ENCODE data around the gene FMNL1.

DNA sequence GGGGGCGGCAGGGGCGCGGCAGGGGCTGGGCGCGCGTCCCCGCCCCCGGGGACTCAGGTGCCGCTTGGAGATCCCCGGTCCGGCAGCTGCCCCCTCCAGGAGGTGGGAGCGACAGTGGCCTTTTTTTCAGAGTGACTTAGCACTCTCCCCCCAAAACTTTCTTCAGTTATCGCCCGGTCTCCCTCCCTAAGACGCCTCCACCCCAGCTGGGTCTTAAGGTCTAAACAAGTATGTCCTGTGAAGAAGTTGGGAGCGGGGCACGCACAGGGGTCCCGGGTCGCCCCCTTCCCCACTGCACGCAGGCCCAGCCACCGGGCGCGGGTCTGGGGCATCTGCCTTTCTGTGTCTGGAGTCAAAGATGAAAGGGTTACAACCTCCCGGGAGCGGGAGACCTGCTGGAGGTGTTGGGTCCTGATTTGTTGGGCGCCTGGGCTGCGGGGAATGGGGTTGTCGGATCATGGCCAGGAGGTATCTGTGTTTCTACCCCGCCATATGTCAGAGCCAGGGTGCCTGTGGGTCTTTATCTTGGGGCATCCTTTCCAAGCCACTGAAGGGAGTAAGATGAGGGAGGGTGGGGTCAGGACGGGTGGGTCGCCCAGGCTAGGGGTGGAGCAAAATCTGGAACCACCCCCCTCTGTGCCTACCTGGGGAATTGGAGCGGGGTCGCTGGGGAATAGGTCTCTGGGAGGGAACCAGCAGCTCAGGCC lies 757 bp downstream of the FMNL1 start:
- TF ChIP-seq, protein P1, sequence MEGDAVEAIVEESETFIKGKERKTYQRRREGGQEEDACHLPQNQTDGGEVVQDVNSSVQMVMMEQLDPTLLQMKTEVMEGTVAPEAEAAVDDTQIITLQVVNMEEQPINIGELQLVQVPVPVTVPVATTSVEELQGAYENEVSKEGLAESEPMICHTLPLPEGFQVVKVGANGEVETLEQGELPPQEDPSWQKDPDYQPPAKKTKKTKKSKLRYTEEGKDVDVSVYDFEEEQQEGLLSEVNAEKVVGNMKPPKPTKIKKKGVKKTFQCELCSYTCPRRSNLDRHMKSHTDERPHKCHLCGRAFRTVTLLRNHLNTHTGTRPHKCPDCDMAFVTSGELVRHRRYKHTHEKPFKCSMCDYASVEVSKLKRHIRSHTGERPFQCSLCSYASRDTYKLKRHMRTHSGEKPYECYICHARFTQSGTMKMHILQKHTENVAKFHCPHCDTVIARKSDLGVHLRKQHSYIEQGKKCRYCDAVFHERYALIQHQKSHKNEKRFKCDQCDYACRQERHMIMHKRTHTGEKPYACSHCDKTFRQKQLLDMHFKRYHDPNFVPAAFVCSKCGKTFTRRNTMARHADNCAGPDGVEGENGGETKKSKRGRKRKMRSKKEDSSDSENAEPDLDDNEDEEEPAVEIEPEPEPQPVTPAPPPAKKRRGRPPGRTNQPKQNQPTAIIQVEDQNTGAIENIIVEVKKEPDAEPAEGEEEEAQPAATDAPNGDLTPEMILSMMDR (IDR thresholded peaks at IDR 0.05; ENCODE audit: borderline replicate concordance, extremely low read depth, low read length, poor library complexity, severe bottlenecking): no peak
- TF ChIP-seq EZH2 (IDR thresholded peaks at IDR 0.05; ENCODE audit: borderline replicate concordance, low read depth, low read length, severe bottlenecking): no peak
